HL-60 (cell line): ENCODE data around the gene CAMK2D.

ENCODE experiments used
- DNase-seq, 2 experiments: peaks; one replicate each; pipeline ENCODE4 v3.0.0-alpha.2; 2010 to 2020; ENCODE audit warnings: low read depth in 1 of 2, low spot score in 1 of 2
- H3K27ac ChIP-seq: fragments of 250-450 bp; sonication (Bioruptor Pico); replicated peaks from 2 replicates; pipeline ENCODE4 v1.5.1; 2020; ENCODE audit warnings: mild to moderate bottlenecking, moderate library complexity
- H3K27me3 ChIP-seq: fragments of 250-450 bp; sonication (Bioruptor Pico); 2 replicates; pipeline ENCODE4 v1.5.1; 2021; ENCODE audit warnings: mild to moderate bottlenecking, moderate library complexity; ENCODE audit not compliant: insufficient read depth, poor library complexity, severe bottlenecking
- H3K4me3 ChIP-seq: replicated peaks from 2 replicates; pipeline ENCODE4 v1.5.1; 2011; ENCODE audit warnings: mild to moderate bottlenecking, control low read depth, low read length; ENCODE audit not compliant: insufficient read depth
- CTCF ChIP-seq: IDR thresholded peaks from one replicate; pipeline ENCODE4 v1.5.1; 2011; ENCODE audit warnings: low read length, control low read depth, inconsistent platforms; ENCODE audit not compliant: insufficient read depth
- GABPA ChIP-seq: IDR thresholded peaks from 2 replicates; pipeline ENCODE4 v1.6.1; 2012; ENCODE audit warnings: low read depth
- POLR2AphosphoS5 ChIP-seq: IDR thresholded peaks from 2 replicates; pipeline ENCODE4 v1.6.1; 2012; ENCODE audit warnings: low read depth
- REST ChIP-seq: IDR thresholded peaks from 2 replicates; pipeline ENCODE4 v1.6.1; 2012; ENCODE audit warnings: low read depth; ENCODE audit not compliant: insufficient replicate concordance
- SPI1 ChIP-seq: IDR thresholded peaks from 2 replicates; pipeline ENCODE4 v1.6.1; 2012; ENCODE audit warnings: low read depth, mild to moderate bottlenecking, borderline replicate concordance

The CAMK2D gene

GRCh38 chr4:113733685-113734084, 27.9 kb downstream of the CAMK2D start:
- Histone ChIP-seq H3K27ac (no peak overlapping the region), H3K27me3 (no peaks in the 10 kb centered on the region)
- no peak for DNase-seq

GRCh38 chr4:113732967-113733527, 28.5 kb downstream of the CAMK2D start:
- H3K27ac ChIP-seq, result no peak overlapping the region
- no peaks in the 10 kb centered on the region for H3K27me3 ChIP-seq
- H3K4me3 ChIP-seq, result no peak overlapping the region
- no peak for TF ChIP-seq CTCF
- no peak for TF ChIP-seq SPI1
- no peak for TF ChIP-seq POLR2AphosphoS5
- TF ChIP-seq GABPA, result no peak
- no peak for TF ChIP-seq REST
- DNase-seq, result no peak

More at GRCh38 chr4:113733685-113734084, 27.9 kb downstream of the CAMK2D start:
- no peak overlapping the region for H3K4me3 ChIP-seq
- no peak for TF ChIP-seq CTCF
- no peak for TF ChIP-seq REST
- no peak for TF ChIP-seq POLR2AphosphoS5
- no peak for TF ChIP-seq SPI1
- TF ChIP-seq GABPA, result no peak

GRCh38 chr4:113730467-113731216, 30.9 kb downstream of the CAMK2D start:
- Histone ChIP-seq H3K27me3 (no peaks in the 10 kb centered on the region), H3K4me3 (no peak overlapping the region), H3K27ac (no peak overlapping the region)
- TF ChIP-seq CTCF (no peak), GABPA (no peak), POLR2AphosphoS5 (no peak), SPI1 (no peak), REST (no peak)
- DNase-seq, result no peak
